K562 (cell line): Measurements from ENCODE around the gene MLXIPL. TPM values are rescaled to one million over a fixed set of nuclear protein-coding genes. Genes with fewer than 3 reads are reported as not detected.

ENCODE experiments used
- ATAC-seq: fragments of 200-7000 bp; cut with Tn5 transposase; 3 replicates; pipeline ENCODE4 v1.9.1; 2020; ENCODE audit warnings: moderate library complexity
- BruUV-seq: library from RNA; stranded (reverse); fragments of 400-500 nt; replicated peaks from 2 replicates; lab custom pipeline; 2021; lab: Mats Ljungman, UMichigan
- CTCF ChIA-PET: fragments of 300-600 bp; formaldehyde crosslinking; extraction: SDS; loops from one replicate; lab custom pipeline; 2021; ENCODE audit warnings: low intra/inter-chr PET ratio; lab: Yijun Ruan, JAX
- POLR2A ChIA-PET: fragments of 300-600, 350-650 bp; sonication (Branson Sonifier 250); formaldehyde crosslinking; extraction: SDS; loops from one replicate; lab custom pipeline; 2021; ENCODE audit warnings: antibody characterized with exemption, inconsistent platforms; lab: Yijun Ruan, JAX
- DNase-seq, 4 experiments: peaks; one replicate each; pipeline versions ENCODE4 v3.0.0 to v3.0.0-alpha.2; 2011 to 2018; ENCODE audit warnings: low spot score in 3 of 4, mixed read lengths in 3 of 4; ENCODE audit errors: extremely low read depth in 1 of 4
- FAIRE-seq: peaks from 2 replicates; lab custom pipeline; 2011; peaks lifted over from hg19 to GRCh38; lab: Jason Lieb, UNC
- H2AFZ ChIP-seq: 2 replicates; pipeline ENCODE4 v1.6.0; 2011; ENCODE audit warnings: low read depth, low read length, control low read depth, inconsistent platforms
- H3K27ac ChIP-seq: fragments of 200-600 bp; 3 replicates; pipeline ENCODE4 v1.8.0; 2011; ENCODE audit warnings: low read depth, mild to moderate bottlenecking, control low read depth, inconsistent platforms, low read length, moderate library complexity, mixed read lengths; ENCODE audit errors: extremely low read depth
- H3K27me3 ChIP-seq, 2 experiments: fragments of 300-600 bp in 1 of 2; 2 replicates in 1 of 2; 3 replicates in 1 of 2; pipeline versions ENCODE4 v1.6.0 to v1.8.0; 2011; ENCODE audit warnings: inconsistent platforms in 2 of 2, low read length in 2 of 2, mild to moderate bottlenecking in 1 of 2, mixed read lengths in 1 of 2, moderate library complexity in 1 of 2; ENCODE audit not compliant: control insufficient read depth in 2 of 2, insufficient read depth in 2 of 2
- H3K36me3 ChIP-seq: fragments of 300-600 bp; 3 replicates; pipeline ENCODE4 v1.8.0; 2011; ENCODE audit warnings: mild to moderate bottlenecking, low read length, inconsistent platforms; ENCODE audit not compliant: control insufficient read depth, insufficient read depth
- H3K4me1 ChIP-seq, 2 experiments: fragments of 200-600 bp in 1 of 2; replicated peaks in 1 of 2; 2 replicates in 1 of 2; 3 replicates in 1 of 2; pipeline versions ENCODE4 v1.5.1 to v1.8.0; 2011; ENCODE audit warnings: inconsistent platforms in 2 of 2, low read length in 2 of 2, mild to moderate bottlenecking in 1 of 2, mixed read lengths in 1 of 2, moderate library complexity in 1 of 2; ENCODE audit not compliant: control insufficient read depth in 2 of 2, insufficient read depth in 2 of 2
- H3K4me2 ChIP-seq: 2 replicates; pipeline ENCODE4 v1.6.1; 2011; ENCODE audit warnings: low read length, control low read depth, inconsistent platforms, mixed read lengths; ENCODE audit not compliant: insufficient read depth
- H3K4me3 ChIP-seq: fragments of 200-600 bp; sonication (generic), shearing (Covaris generic); 2 replicates; pipeline ENCODE4 v1.5.1; 2016; ENCODE audit warnings: control low read depth, inconsistent platforms
- H3K79me2 ChIP-seq: fragments of 200-600 bp; 3 replicates; pipeline ENCODE4 v1.8.0; 2011; ENCODE audit warnings: low read length, inconsistent platforms; ENCODE audit not compliant: control insufficient read depth, insufficient read depth
- H3K9ac ChIP-seq, 2 experiments: 2 replicates each; pipeline versions ENCODE4 v1.6.0 to v1.6.1; 2011; ENCODE audit warnings: low read depth in 2 of 2, low read length in 2 of 2, control low read depth in 1 of 2, inconsistent platforms in 1 of 2, mild to moderate bottlenecking in 1 of 2, mixed read lengths in 1 of 2; ENCODE audit not compliant: insufficient read depth in 1 of 2
- H3K9me1 ChIP-seq: one replicate; pipeline ENCODE4 v1.6.0; 2011; ENCODE audit warnings: inconsistent platforms, mild to moderate bottlenecking, low read length, moderate library complexity; ENCODE audit not compliant: control insufficient read depth, insufficient read depth
- H3K9me3 ChIP-seq: replicated peaks from 2 replicates; pipeline ENCODE4 v1.5.1; 2011; ENCODE audit warnings: low read depth, low read length, inconsistent platforms; ENCODE audit not compliant: control insufficient read depth, insufficient read depth
- H4K20me1 ChIP-seq: replicated peaks from 2 replicates; pipeline ENCODE4 v1.6.1; 2011; ENCODE audit warnings: low read length, inconsistent platforms, mixed read lengths; ENCODE audit not compliant: control insufficient read depth, insufficient read depth
- ARID3A ChIP-seq: IDR thresholded peaks from 2 replicates; pipeline ENCODE4 v1.6.1; 2012; ENCODE audit warnings: low read depth, low read length, improper control_type of control experiment, borderline replicate concordance
- ZNF324 ChIP-seq: fragments of 250-450 bp; sonication (Bioruptor Pico); IDR thresholded peaks from 2 replicates; pipeline ENCODE4 v1.4.0; 2020; ENCODE audit warnings: mild to moderate bottlenecking
- WGBS: fragments of 100-300 bp; shearing (Covaris generic); methylation state at CpG from one replicate; pipeline ENCODE4 v1.1.6; 2016; ENCODE audit warnings: low coverage, mixed read lengths; ENCODE audit not compliant: insufficient coverage; ENCODE audit errors: missing lambda C conversion rate; 5-methylcytosine and 5-hydroxymethylcytosine counted together
- in situ Hi-C: fragments of 300-500 bp; cut with MboI; formaldehyde crosslinking; loops from 4 replicates; pipeline ENCODE4 v1.15.0; 2018; ENCODE audit warnings: inconsistent platforms, mixed read lengths
- intact Hi-C: fragments of 100-400 bp; cut with micrococcal nuclease; formaldehyde crosslinking; loops from 2 replicates; pipeline ENCODE4 v1.14.2; 2022
- polyA plus RNA-seq, 8 experiments: library from polyadenylated mRNA; depleted of rRNA in 4 of 8; stranded (reverse) in 5 of 8; unstranded in 3 of 8; fragments of >200 nt; fragmentation: Nextera tagmentation in 2 of 8; fragmentation: Illumina TruSeq in 1 of 8; extraction: Ambion mirVana in 2 of 8; extraction: Trizol in 1 of 8; gene quantifications; 2 replicates each; pipeline versions ENCODE4 v1.2.1 to v1.2.3, GENCODE V29; 2011 to 2014; ENCODE audit warnings: inconsistent platforms in 1 of 8, missing spikeins in 1 of 8
- total RNA-seq, 7 experiments: library from RNA; depleted of rRNA in 6 of 7; stranded (reverse); fragments of >200 nt in 6 of 7; fragmentation: Illumina TruSeq in 2 of 7; extraction: Trizol in 2 of 7; gene quantifications; 2 replicates each; pipeline versions ENCODE4 v1.2.1 to v1.2.3, GENCODE V29; 2011 to 2021; ENCODE audit warnings: low replicate concordance in 1 of 7
- TF ChIP-seq, protein P1 (sequence below): fragments of 450-650 bp; IDR thresholded peaks from 2 replicates; pipeline ENCODE4 v1.6.1; 2016; ENCODE audit warnings: low read depth

MLXIPL gene
- total and polyA plus RNA-seq, 9 of the 15 experiments (the other 6 are each of a cell fraction or from before 2014, with no cell fraction given), result 0.11 to 18.4 (median 1.4) TPM

DNA sequence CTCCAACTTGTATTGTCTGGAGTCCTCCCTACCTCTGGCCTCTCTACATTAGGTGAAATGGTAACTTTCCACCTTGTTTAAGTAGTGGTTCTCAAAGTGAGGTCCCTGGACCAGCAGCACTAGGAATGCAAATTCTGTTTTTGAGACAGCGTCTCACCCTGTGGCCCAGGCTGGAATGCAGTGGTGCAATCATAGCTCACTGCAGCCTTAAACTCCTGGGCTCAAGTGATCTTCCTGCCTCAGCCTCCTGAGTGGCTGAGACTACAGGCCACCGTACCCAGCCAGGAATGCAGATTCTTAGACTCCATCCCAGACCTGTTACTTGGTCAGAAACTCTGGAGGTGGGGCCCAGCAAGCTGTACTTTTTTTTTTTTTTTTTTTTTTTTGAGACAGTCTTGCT, 39.1 kb downstream of the MLXIPL start:
- DNase-seq, result no peak
- H2AFZ ChIP-seq, result peak overlapping the region; percentile 65; the same call in 1 of the 2 replicates
- FAIRE-seq, result no peak
- no peaks in the 10 kb centered on the region for H4K20me1 ChIP-seq
- H3K9me3 ChIP-seq, result no peaks in the 10 kb centered on the region
- TF ChIP-seq, protein P1, sequence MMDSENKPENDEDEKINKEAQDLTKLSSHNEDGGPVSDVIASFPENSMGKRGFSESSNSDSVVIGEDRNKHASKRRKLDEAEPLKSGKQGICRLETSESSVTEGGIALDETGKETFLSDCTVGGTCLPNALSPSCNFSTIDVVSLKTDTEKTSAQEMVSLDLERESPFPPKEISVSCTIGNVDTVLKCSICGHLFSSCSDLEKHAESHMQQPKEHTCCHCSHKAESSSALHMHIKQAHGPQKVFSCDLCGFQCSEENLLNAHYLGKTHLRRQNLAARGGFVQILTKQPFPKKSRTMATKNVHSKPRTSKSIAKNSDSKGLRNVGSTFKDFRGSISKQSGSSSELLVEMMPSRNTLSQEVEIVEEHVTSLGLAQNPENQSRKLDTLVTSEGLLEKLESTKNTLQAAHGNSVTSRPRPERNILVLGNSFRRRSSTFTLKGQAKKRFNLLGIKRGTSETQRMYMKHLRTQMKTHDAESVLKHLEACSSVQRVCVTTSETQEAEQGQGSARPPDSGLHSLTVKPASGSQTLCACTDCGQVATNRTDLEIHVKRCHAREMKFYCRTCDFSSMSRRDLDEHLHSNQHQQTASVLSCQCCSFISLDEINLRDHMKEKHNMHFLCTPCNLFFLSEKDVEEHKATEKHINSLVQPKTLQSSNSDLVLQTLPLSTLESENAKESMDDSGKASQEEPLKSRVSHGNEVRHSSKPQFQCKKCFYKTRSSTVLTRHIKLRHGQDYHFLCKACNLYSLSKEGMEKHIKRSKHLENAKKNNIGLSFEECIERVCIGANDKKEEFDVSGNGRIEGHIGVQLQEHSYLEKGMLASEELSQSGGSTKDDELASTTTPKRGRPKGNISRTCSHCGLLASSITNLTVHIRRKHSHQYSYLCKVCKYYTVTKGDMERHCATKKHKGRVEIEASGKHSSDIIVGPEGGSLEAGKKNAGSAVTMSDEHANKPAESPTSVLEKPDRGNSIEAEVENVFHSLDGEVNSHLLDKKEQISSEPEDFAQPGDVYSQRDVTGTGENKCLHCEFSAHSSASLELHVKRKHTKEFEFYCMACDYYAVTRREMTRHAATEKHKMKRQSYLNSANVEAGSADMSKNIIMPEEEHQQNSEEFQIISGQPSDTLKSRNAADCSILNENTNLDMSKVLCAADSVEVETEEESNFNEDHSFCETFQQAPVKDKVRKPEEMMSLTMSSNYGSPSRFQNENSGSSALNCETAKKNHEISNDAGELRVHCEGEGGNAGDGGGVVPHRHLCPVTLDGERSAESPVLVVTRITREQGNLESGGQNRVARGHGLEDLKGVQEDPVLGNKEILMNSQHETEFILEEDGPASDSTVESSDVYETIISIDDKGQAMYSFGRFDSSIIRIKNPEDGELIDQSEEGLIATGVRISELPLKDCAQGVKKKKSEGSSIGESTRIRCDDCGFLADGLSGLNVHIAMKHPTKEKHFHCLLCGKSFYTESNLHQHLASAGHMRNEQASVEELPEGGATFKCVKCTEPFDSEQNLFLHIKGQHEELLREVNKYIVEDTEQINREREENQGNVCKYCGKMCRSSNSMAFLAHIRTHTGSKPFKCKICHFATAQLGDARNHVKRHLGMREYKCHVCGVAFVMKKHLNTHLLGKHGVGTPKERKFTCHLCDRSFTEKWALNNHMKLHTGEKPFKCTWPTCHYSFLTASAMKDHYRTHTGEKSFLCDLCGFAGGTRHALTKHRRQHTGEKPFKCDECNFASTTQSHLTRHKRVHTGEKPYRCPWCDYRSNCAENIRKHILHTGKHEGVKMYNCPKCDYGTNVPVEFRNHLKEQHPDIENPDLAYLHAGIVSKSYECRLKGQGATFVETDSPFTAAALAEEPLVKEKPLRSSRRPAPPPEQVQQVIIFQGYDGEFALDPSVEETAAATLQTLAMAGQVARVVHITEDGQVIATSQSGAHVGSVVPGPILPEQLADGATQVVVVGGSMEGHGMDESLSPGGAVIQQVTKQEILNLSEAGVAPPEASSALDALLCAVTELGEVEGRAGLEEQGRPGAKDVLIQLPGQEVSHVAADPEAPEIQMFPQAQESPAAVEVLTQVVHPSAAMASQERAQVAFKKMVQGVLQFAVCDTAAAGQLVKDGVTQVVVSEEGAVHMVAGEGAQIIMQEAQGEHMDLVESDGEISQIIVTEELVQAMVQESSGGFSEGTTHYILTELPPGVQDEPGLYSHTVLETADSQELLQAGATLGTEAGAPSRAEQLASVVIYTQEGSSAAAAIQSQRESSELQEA, result peak; percentile 70
- no peak for TF ChIP-seq ZNF324 (CRISPR knock-in tag)
- TF ChIP-seq ARID3A, result no peak
- H3K9me1 ChIP-seq, result no peaks in the 10 kb centered on the region
- in situ Hi-C loops, result no loop called here
- ChIA-PET CTCF (no interaction called here), POLR2A (interaction anchor here (0.7 to 0.9 kb wide), 2 partner anchors 61 to 63 kb away, joined by 3 to 4 read pairs; partner anchors contain the start of gene BAZ1B)
- no peak overlapping the region for H3K4me3 ChIP-seq
- H3K4me2 ChIP-seq, result no peak overlapping the region
- no peak for ATAC-seq
- H3K36me3 ChIP-seq, result no peaks in the 10 kb centered on the region
- H3K27ac ChIP-seq, result no peak overlapping the region
- peaks cover 16 to 19% of the 10 kb centered on the region in 2 experiments for H3K4me1 ChIP-seq
- intact Hi-C loops, result no loop called here
- no TSS peak for BruUV-seq
- no peaks in the 10 kb centered on the region for H3K79me2 ChIP-seq
- H3K9ac ChIP-seq, result no peak overlapping the region
- 36% methylated on average over 2 of the region's 2 CpGs for WGBS
- H3K27me3 ChIP-seq, result no peaks in the 10 kb centered on the region
